ENCODE results near the gene ELP5.

GRCh38 chr17:7281074-7281952, 29.3 kb downstream of the ELP5 start, which contains the start of gene SLC2A4:
- TF ChIP-seq EZH2 (IDR thresholded peaks at IDR 0.05; ENCODE audit: low read length, missing control alignments) (no peak), CTCF (conservative IDR thresholded peaks at IDR 0.05 in 1 of 2, IDR thresholded peaks at IDR 0.05 in 1 of 2; ENCODE audit: low read depth in 1 of 2, low read length in 2 of 2) (no peak)

Data from fibroblast of lung (primary cell).